ENCODE data around the gene NSDHL. TPM values are rescaled to one million over a fixed set of nuclear protein-coding genes. Genes with fewer than 3 reads are reported as not detected.
"Not testable (repeated sequence)": the region's sequence is repeated elsewhere in the genome, so short reads cannot be mapped to it uniquely, and the experiment has no call there.

The NSDHL gene
- polyA plus RNA-seq, 3 donors: 8.2 to 21.3 (median 19.9) TPM

- 21% methylated on average over 5 of the region's 17 CpGs for WGBS (ENCODE audit: insufficient coverage)
- Histone ChIP-seq H3K4me3 (replicated peaks in 1 of 3; ENCODE audit: low read depth in 2 of 3, low read length in 3 of 3) (no peak overlapping the region), H3K27ac (ENCODE audit: low read depth in 1 of 2, low read length in 2 of 2) (no peak overlapping the region), H3K9me3 (replicated peaks in 1 of 2; ENCODE audit: control insufficient read depth in 1 of 2, insufficient read depth in 1 of 2, low read length in 2 of 2) (no peaks in the 10 kb centered on the region), H3K4me1 (ENCODE audit: control insufficient read depth in 1 of 2, insufficient read depth in 2 of 2, low read length in 2 of 2) (no peaks in the 10 kb centered on the region), H3K4me2 (replicated peaks; ENCODE audit: extremely low read depth, low read length, poor library complexity, severe bottlenecking) (no peak overlapping the region), H2AFZ (ENCODE audit: insufficient read depth, low read depth, low read length, poor library complexity, severe bottlenecking) (no peak overlapping the region), H3K9ac (ENCODE audit: insufficient read depth, low read length, poor library complexity, severe bottlenecking) (no peak overlapping the region), H3K36me3 (replicated peaks in 1 of 2; ENCODE audit: control insufficient read depth in 1 of 2, insufficient read depth in 2 of 2, low read length in 2 of 2) (no peaks in the 10 kb centered on the region), H4K20me1 (ENCODE audit: insufficient read depth, low read length) (no peaks in the 10 kb centered on the region), H3K79me2 (ENCODE audit: insufficient read depth, low read length) (no peaks in the 10 kb centered on the region), H3K27me3 (ENCODE audit: control insufficient read depth in 2 of 2, insufficient read depth in 2 of 2, low read length in 2 of 2) (peaks cover 0 to 3% of the 10 kb centered on the region in 2 donors)
- no peaks in the 10 kb centered on the region for H3K36me3 Mint-ChIP-seq
- intact Hi-C loops (cut with micrococcal nuclease): no loop called here
- peaks cover 0 to 3% (median 0%) of the 10 kb centered on the region in 7 donors for H3K9me3 Mint-ChIP-seq
- H3K4me1 Mint-ChIP-seq: peaks cover 3% of the 10 kb centered on the region
- peak overlapping the region in 1 of 2 donors; percentile 15 for H3K4me3 Mint-ChIP-seq
- H3K27ac Mint-ChIP-seq: no peak overlapping the region
- peaks cover 0 to 16% (median 13%) of the 10 kb centered on the region in 3 donors for H3K27me3 Mint-ChIP-seq (ENCODE audit: low read depth in 3 of 3)
- no peak for TF ChIP-seq CTCF (IDR thresholded peaks at IDR 0.05)
- DNase-seq: no peak
Measured at GRCh38 chrX:152907084-152907651, 76.3 kb downstream of the NSDHL start.

- Histone ChIP-seq H3K4me2 (replicated peaks; ENCODE audit: extremely low read depth, low read length, poor library complexity, severe bottlenecking) (no peak overlapping the region), H3K4me3 (replicated peaks in 1 of 3; ENCODE audit: low read depth in 2 of 3, low read length in 3 of 3) (no peak overlapping the region), H3K9ac (ENCODE audit: insufficient read depth, low read length, poor library complexity, severe bottlenecking) (no peak overlapping the region), H3K27ac (ENCODE audit: low read depth in 1 of 2, low read length in 2 of 2) (no peak overlapping the region), H4K20me1 (ENCODE audit: insufficient read depth, low read length) (no peaks in the 10 kb centered on the region), H3K79me2 (ENCODE audit: insufficient read depth, low read length) (no peaks in the 10 kb centered on the region), H3K9me3 (replicated peaks in 1 of 2; ENCODE audit: control insufficient read depth in 1 of 2, insufficient read depth in 1 of 2, low read length in 2 of 2) (no peaks in the 10 kb centered on the region), H3K27me3 (ENCODE audit: control insufficient read depth in 2 of 2, insufficient read depth in 2 of 2, low read length in 2 of 2) (peaks cover 0 to 3% of the 10 kb centered on the region in 2 donors), H3K4me1 (ENCODE audit: control insufficient read depth in 1 of 2, insufficient read depth in 2 of 2, low read length in 2 of 2) (peaks cover 4 to 6% of the 10 kb centered on the region in 2 donors), H3K36me3 (replicated peaks in 1 of 2; ENCODE audit: control insufficient read depth in 1 of 2, insufficient read depth in 2 of 2, low read length in 2 of 2) (no peaks in the 10 kb centered on the region), H2AFZ (ENCODE audit: insufficient read depth, low read depth, low read length, poor library complexity, severe bottlenecking) (no peak overlapping the region)
- peaks cover 2 to 13% (median 13%) of the 10 kb centered on the region in 3 donors for H3K27me3 Mint-ChIP-seq (ENCODE audit: low read depth in 3 of 3)
- peaks cover 7% of the 10 kb centered on the region for H3K4me1 Mint-ChIP-seq
- DNase-seq: no peak
- TF ChIP-seq CTCF (IDR thresholded peaks at IDR 0.05): no peak
- H3K27ac Mint-ChIP-seq: no peak overlapping the region
- intact Hi-C loops (cut with micrococcal nuclease): no loop called here
- no peak overlapping the region for H3K4me3 Mint-ChIP-seq
- peaks cover 0 to 3% (median 0%) of the 10 kb centered on the region in 7 donors for H3K9me3 Mint-ChIP-seq
- H3K36me3 Mint-ChIP-seq: no peaks in the 10 kb centered on the region
- WGBS (ENCODE audit: insufficient coverage): 90% methylated on average over 6 of the region's 14 CpGs
Measured at GRCh38 chrX:152908486-152908885, 77.6 kb downstream of the NSDHL start.

- H4K20me1 ChIP-seq (ENCODE audit: insufficient read depth, low read length); intact Hi-C loops (cut with micrococcal nuclease); H3K9ac ChIP-seq (ENCODE audit: insufficient read depth, low read length, poor library complexity, severe bottlenecking); H3K9me3 Mint-ChIP-seq; H3K4me3 Mint-ChIP-seq; H3K9me3 ChIP-seq (replicated peaks in 1 of 2; ENCODE audit: control insufficient read depth in 1 of 2, insufficient read depth in 1 of 2, low read length in 2 of 2); H3K36me3 Mint-ChIP-seq; H3K79me2 ChIP-seq (ENCODE audit: insufficient read depth, low read length); H3K27me3 ChIP-seq (ENCODE audit: control insufficient read depth in 2 of 2, insufficient read depth in 2 of 2, low read length in 2 of 2); H3K27ac ChIP-seq (ENCODE audit: low read depth in 1 of 2, low read length in 2 of 2); H2AFZ ChIP-seq (ENCODE audit: insufficient read depth, low read depth, low read length, poor library complexity, severe bottlenecking); DNase-seq; H3K36me3 ChIP-seq (replicated peaks in 1 of 2; ENCODE audit: control insufficient read depth in 1 of 2, insufficient read depth in 2 of 2, low read length in 2 of 2); H3K4me2 ChIP-seq (replicated peaks; ENCODE audit: extremely low read depth, low read length, poor library complexity, severe bottlenecking); H3K4me3 ChIP-seq (replicated peaks in 1 of 3; ENCODE audit: low read depth in 2 of 3, low read length in 3 of 3); H3K27ac Mint-ChIP-seq: not testable (repeated sequence)
- H3K4me1 Mint-ChIP-seq: peaks cover 13% of the 10 kb centered on the region
- H3K4me1 ChIP-seq (ENCODE audit: control insufficient read depth in 1 of 2, insufficient read depth in 2 of 2, low read length in 2 of 2): peaks cover 11 to 12% of the 10 kb centered on the region in 2 donors
- no CpG with 5 or more reads among the region's 7 CpGs for WGBS (ENCODE audit: insufficient coverage)
- peaks cover 2 to 12% (median 12%) of the 10 kb centered on the region in 3 donors for H3K27me3 Mint-ChIP-seq (ENCODE audit: low read depth in 3 of 3)
Measured at GRCh38 chrX:152910018-152910417, 79.2 kb downstream of the NSDHL start.
